ENCODE data around the gene CDC26. TPM values are rescaled to one million over a fixed set of nuclear protein-coding genes. Genes with fewer than 3 reads are reported as not detected.

CDC26 gene
- total and polyA plus RNA-seq, 8 donors, result 27.8 to 37.2 (median 32.7) TPM

GRCh38 chr9:113231701-113232100, 43.7 kb downstream of the CDC26 start:
- Histone ChIP-seq H3K27me3 (no peaks in the 10 kb centered on the region), H3K9me3 (no peaks in the 10 kb centered on the region), H3K27ac (peak overlapping the region; percentile 78 to 94), H3K36me3 (no peaks in the 10 kb centered on the region), H3K4me3 (no peak overlapping the region), H3K4me1 (peaks cover 0 to 69% of the 10 kb centered on the region in 2 donors)
- no peak for TF ChIP-seq CTCF (IDR thresholded peaks at IDR 0.05)
- intact Hi-C loops (cut with DNase I), result no loop called here
- DNase-seq, result no peak
- ATAC-seq, result no peak

GRCh38 chr9:113228130-113228665, 47.2 kb downstream of the CDC26 start:
- no peak for ATAC-seq
- intact Hi-C loops (cut with DNase I), result no loop called here

GRCh38 chr9:113227436-113227835, 47.9 kb downstream of the CDC26 start:
- TF ChIP-seq CTCF (IDR thresholded peaks at IDR 0.05), result no peak
- Histone ChIP-seq H3K9me3 (no peaks in the 10 kb centered on the region), H3K4me1 (peaks cover 6 to 67% of the 10 kb centered on the region in 2 donors), H3K27me3 (no peaks in the 10 kb centered on the region), H3K27ac (peak overlapping the region in 1 of 2 donors; percentile 1), H3K4me3 (no peak overlapping the region), H3K36me3 (peaks cover 0 to 6% of the 10 kb centered on the region in 2 donors)
- intact Hi-C loops (cut with DNase I), result no loop called here
- ATAC-seq (no peak), DNase-seq (no peak)

More at GRCh38 chr9:113228130-113228665, 47.2 kb downstream of the CDC26 start:
- no peak for TF ChIP-seq CTCF (IDR thresholded peaks at IDR 0.05)
- Histone ChIP-seq H3K36me3 (peaks cover 0 to 6% of the 10 kb centered on the region in 2 donors), H3K4me1 (peaks cover 0 to 67% of the 10 kb centered on the region in 2 donors), H3K27ac (no peak overlapping the region), H3K9me3 (no peaks in the 10 kb centered on the region), H3K4me3 (no peak overlapping the region), H3K27me3 (no peaks in the 10 kb centered on the region)
- no peak for DNase-seq

DNA sequence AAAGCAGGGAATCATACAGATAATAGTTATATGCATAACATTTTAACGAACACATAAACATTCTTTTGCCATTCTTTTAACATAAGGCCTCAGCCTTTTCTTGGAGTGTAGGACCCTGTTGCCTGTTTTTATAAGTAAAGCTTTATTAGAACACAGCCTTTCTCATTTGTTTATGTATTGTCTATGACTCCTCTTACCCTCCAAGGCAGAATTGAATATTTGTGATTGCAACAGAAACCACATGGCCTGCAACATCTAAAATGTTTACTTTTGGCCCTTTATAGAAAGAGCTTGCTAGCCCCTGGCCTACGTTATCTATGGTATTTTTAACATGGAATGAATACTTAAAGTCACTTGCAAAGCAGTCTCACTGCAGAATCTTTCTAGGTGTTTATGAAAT, 51.4 kb downstream of the CDC26 start:
- TF ChIP-seq CTCF (IDR thresholded peaks at IDR 0.05), result no peak
- Histone ChIP-seq H3K4me1 (peaks cover 20 to 76% of the 10 kb centered on the region in 2 donors), H3K36me3 (peaks cover 0 to 6% of the 10 kb centered on the region in 2 donors), H3K4me3 (no peak overlapping the region), H3K27me3 (no peaks in the 10 kb centered on the region), H3K9me3 (no peaks in the 10 kb centered on the region), H3K27ac (no peak overlapping the region)
- DNase-seq (no peak), ATAC-seq (no peak)
- intact Hi-C loops (cut with DNase I), result no loop called here

GRCh38 chr9:113222482-113222841, 52.9 kb downstream of the CDC26 start:
- H3K27ac ChIP-seq, result peak overlapping the region; percentile 75 to 93
- DNase-seq, result no peak
- intact Hi-C loops (cut with DNase I), result no loop called here

More at GRCh38 chr9:113222482-113222841, 52.9 kb downstream of the CDC26 start:
- no peaks in the 10 kb centered on the region for H3K9me3 ChIP-seq
- peaks cover 0 to 6% of the 10 kb centered on the region in 2 donors for H3K36me3 ChIP-seq
- no peaks in the 10 kb centered on the region for H3K27me3 ChIP-seq
- no peak for TF ChIP-seq CTCF (IDR thresholded peaks at IDR 0.05)
- H3K4me1 ChIP-seq, result peaks cover 20 to 81% of the 10 kb centered on the region in 2 donors
- H3K4me3 ChIP-seq, result peak overlapping the region; percentile 57 to 87
- no peak for ATAC-seq

Data from left lung (tissue), 10 donors.